Spleen (tissue), 7 donors: ENCODE data around the gene CHRNA3.

Experiments used
- CTCF ChIP-seq, 11 experiments: fragments of 200-600 bp in 7 of 11; fragments of 450-650 bp in 4 of 11; sonication (generic) in 4 of 11; IDR thresholded peaks in 8 of 11; conservative IDR thresholded peaks in 3 of 11; 1 replicate in 7 of 11; 2 replicates in 4 of 11; pipeline versions ENCODE4 v1.4.0 to v1.8.0; 2016 to 2021; ENCODE audit warnings: antibody characterized with exemption in 11 of 11, inconsistent platforms in 4 of 11, mild to moderate bottlenecking in 1 of 11
- POLR2A ChIP-seq, 3 donors: fragments of 450-650 bp; IDR thresholded peaks; one replicate each; pipeline ENCODE4 v1.5.1; 2017; ENCODE audit warnings: antibody characterized with exemption in 3 of 3, mild to moderate bottlenecking in 1 of 3
- POLR2AphosphoS5 ChIP-seq, 3 donors: sonication (generic); formaldehyde crosslinking; IDR thresholded peaks; one replicate each; pipeline ENCODE4 v1.5.1; 2017; ENCODE audit warnings: antibody characterized with exemption in 3 of 3
- donor health status: DM: no; HTN: no; CAD: no; lungs with moderate emphysema.
- donor health status: DM: no; HTN: no; CAD: no.
- donor health status: DM: no; HTN: no; CAD: no.

DNA sequence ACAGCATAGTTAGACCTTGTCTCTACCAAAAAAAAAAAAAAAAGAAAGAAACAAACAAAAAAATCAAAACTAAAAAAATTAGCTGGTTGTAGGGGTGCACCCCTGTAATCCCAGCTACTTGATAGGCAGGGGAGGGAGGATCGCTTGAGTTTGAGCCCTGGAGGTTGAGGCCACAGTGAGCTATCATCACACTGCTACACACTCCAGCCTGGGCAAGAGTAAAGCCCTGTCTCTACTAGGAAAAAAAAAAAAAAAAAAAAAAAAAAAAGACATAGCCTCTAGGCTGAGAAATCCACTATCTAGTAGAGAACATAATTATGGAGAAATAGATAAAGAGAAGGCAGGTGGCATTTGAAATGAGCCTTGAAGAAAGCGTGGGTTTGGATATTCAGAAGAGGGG, 57.7 kb downstream of the CHRNA3 start:
- TF ChIP-seq POLR2A (IDR thresholded peaks at IDR 0.05) = no peak
- TF ChIP-seq CTCF (IDR thresholded peaks at IDR 0.05 in 8 of 11, conservative IDR thresholded peaks at IDR 0.05 in 3 of 11) = no peak
- no peak for TF ChIP-seq POLR2AphosphoS5 (IDR thresholded peaks at IDR 0.05)
